ENCODE measurements around the gene HSP90AA1.
"Not testable (repeated sequence)": the region's sequence is repeated elsewhere in the genome, so short reads cannot be mapped to it uniquely, and the experiment has no call there.

HSP90AA1 gene

DNA sequence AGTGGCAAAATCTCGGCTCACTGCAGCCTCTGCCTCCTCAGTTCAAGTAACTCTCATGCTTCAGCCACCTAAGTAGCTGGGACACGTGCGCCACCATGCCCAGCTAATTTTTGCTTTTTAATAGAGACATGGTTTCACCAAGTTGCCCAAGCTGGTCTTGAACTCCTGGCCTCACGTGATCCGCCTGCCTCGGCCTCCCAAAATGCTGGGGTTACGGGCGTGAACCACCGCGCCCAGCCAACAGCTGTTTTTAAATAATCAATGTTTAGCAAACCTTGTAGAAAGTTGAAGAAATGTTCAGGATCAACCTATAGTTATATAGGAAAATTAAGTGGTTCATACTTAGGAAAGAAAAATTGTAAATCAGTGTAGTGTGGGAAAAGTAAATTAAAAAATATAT, 6.0 kb upstream of the HSP90AA1 start:
- no peak for DNase-seq

DNA sequence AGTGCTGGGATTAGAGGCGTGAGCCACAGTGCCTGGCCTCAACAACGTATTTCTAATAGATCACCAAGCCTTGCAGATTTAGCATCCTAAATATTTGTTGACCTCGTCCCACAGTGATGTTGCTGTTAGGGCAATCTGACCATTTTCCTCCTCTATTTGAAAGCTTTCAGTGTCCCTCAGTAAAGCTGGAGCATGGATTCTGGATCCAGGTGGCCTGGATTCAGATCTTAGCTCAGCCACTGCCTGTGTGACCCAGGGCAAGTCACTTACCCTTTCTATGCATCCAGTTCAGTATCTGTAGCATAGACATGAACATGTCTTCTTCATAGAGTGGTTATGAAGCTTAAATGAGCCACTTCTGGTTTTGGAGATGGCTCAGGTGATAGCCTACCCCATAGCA, 3.9 kb upstream of the HSP90AA1 start:
- no peak for DNase-seq

DNA sequence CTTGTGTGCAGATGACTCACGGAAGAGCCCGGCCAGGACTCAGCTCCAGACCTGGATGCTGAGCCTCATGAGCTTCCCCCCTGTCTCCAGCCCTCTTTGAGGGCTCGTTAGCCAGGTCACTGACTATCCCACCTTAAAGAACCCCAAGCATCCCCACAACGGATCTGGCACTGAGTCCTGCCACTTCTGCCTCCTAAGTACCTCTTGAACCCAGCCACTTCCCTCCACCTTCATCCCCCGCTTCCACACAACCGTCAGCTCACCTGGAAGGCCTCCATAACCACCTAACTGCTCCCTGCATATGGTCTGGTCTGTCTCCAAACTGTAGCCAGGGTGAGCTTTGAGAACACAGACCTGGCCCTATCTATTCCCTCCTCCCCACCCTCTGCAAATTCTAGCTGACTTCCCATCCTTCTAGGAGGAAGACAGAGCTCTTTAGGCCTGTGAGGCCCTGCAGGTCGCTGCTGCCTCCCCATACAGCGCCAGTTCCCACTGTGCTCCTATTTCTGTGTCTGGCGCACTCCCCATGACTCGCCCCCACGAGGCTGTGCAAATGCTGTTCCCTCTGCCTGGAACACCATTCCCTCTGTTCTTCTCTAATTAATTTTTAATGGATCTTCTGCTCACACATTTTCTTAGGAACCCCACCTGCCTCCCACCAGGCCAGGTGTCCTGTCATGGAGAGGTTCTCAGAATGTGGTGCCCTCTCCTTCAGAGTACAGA, 2.9 kb upstream of the HSP90AA1 start:
- DNase-seq: no peak

DNA sequence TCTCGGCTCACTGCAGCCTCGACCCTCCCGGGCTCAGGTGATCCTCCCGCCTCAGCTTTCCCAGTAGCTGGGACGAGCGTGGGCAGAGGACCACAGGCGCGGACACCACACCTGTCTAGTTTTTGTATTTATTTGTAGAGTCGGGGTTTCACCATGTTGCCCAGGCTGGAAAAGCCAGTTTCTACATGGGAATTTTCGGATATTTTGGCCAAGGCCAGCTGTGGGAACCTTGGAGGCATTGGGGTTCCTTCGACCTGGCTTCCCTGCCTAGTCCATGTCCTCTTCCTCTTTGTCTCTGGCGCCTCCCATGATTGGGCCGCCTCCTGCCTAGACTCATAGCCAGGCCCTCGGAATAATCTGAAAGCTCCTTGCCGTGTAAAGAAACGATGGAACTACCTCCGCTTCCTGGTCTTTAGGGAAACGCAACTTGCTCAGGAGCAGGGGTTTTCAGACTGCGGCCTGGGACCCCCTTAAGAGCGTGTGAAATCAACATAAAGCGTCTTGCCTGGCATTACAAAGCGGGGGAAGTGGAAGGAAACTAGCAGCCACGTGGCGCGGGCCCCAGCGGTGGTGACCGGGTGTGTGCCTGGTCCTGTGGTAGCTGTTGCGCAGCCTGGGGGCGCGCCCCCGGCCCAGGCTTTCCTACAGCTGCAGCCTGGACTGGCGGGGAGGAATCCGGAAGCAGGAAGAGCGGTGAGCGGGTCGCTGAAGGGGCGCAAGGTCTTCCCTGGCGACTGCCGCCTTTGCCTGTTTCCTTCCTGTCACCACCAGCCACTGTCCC, 1.4 kb upstream of the HSP90AA1 start:
- no peak for DNase-seq

DNA sequence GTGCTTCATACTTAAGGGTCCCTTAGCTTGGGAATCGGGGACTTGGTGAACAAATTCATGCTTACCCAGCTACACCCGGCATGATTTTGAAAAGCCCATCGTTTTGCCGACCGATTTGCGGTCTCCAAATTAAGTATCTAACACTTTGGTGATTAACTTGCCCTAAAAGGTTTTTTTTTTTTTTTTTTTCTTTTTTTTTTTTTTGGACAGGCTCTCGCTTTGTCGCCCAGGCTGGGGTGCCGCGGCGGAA, 843 bp upstream of the HSP90AA1 start:
- no peak for DNase-seq

DNA sequence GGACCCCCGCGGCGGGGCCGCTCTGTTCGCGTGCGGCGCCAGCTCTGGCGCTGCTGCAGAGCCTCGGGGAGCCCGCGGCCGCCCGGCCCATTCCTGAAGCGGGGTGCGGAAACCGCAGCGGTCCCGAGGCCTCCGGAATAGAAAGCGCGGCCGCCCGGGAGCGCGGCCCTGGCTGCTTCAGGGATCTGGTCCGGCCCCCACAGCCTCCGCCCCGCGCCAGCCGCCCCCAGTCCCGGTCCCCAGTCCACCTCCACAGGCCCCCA, 204 bp downstream of the HSP90AA1 start:
- no peak for DNase-seq

DNA sequence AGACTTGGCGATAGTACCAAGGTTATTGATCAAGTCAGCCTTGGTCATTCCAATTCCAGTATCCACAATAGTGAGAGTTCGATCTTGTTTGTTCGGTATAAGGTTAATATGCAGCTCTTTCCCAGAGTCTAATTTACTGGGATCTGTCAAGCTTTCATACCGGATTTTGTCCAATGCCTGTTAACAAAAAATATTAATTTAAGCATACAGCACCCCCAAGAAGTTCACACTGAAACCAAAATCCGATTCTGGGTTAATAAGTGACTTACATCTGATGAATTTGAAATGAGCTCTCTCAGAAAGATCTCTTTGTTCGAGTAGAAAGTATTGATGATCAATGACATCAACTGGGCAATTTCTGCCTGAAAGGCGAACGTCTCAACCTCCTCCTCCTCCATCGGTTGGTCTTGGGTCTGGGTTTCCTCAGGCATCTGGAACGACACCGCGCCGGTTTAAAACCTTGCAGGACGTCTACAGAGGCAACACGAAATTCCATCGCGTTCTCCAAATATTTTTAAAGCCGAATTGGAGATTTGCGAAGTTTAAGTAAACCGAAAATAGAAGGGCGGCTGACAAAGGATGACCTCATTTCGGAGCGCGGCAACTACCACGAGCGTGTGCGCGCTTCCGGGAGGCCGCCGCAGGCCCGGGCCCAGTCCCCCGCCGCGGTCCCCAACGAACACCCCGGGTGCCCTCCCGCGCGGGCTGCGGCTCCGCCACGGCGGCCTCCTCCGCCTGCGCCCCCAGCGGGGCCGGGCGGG, 716 bp downstream of the HSP90AA1 start:
- no peak for DNase-seq

DNA sequence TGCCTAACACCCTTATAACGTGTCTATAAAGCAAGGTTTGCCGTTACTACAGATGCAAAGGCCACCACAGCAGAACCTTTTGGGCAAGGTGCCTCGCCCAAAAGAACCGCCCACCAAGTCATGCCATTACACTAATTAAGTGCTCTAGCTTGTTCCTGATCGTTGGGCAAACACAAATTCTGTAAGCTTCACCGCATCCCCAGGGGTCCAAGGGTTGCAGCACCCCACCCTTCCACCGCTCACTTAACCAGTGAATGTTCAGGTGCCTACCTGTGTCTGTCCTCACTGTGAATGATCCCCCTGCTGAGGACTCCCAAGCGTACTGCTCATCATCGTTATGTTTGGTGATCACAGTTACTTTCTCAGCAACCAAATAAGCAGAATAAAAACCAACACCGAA, 1.4 kb downstream of the HSP90AA1 start:
- DNase-seq: no peak

DNA sequence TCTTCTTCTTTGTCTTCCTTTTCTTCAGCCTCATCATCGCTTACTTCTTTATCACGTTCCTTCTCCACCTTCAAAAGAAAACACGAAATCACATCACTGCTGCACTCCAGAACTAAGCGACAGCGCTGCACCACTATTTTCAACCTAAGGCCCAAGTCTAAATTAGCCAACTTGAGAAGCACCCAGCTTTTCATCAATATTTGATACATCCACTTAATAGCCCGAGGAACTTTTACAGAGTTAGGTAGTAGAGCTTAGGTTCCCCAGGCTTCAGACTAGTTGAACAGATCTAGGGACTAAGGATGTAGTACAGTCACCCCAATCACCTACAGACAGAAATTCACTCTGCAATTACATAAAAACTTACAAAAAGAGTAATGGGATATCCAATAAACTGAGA, 1.9 kb downstream of the HSP90AA1 start:
- no peak for DNase-seq

DNA sequence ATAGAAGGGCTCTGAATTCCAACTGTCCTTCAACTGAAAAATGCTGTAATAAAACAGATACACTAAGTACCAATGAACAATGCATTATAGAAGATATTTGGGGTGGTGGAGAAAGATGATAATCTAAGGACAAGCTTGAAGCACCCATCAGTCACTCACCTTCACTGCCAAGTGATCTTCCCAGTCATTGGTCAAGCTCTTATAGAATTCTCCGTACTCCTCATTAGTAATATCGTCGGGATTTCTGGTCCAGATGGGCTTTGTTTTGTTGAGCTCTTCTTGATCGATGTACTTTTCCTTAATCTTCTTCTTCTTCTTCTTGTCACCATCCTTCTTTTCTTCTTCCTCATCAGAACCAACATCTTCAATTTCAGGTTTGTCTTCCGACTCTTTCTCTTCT, 2.3 kb downstream of the HSP90AA1 start:
- DNase-seq: not testable (repeated sequence)

DNA sequence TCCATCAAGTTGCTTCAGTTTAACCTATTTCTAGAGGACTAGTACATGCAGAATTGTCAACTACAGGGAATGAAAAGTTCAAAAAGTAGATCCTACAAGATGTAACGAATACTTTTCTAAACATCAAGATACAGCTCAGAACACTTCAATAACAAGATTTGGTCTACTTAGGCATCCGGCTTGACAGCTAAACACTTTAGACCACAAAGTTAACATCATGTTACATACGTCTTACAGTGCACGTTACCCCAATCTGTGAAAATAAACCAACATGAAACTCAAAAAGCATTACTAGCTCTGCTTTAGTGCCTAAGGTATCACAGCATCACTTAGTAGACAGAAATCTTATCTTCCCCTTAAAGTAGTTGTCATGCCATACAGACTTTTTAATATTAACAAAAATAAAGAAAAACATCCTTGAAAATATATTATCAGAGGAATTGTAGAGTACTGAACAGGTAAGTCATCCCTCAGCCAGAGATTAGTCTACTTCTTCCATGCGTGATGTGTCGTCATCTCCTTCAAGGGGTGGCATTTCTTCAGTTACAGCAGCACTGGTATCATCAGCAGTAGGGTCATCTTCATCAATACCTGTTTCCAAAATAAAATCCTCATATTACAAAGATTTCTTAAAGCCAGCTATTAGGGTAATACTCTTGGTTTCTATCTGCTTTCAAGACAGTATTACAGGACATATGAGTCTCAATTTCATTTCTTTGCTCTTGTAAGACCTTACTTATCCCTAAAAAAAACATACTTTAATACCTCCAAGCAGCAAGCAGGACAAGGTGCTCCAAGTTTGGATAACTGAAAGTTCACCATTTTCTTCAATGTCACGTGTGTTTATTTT, 5.4 kb downstream of the HSP90AA1 start:
- DNase-seq: no peak

DNA sequence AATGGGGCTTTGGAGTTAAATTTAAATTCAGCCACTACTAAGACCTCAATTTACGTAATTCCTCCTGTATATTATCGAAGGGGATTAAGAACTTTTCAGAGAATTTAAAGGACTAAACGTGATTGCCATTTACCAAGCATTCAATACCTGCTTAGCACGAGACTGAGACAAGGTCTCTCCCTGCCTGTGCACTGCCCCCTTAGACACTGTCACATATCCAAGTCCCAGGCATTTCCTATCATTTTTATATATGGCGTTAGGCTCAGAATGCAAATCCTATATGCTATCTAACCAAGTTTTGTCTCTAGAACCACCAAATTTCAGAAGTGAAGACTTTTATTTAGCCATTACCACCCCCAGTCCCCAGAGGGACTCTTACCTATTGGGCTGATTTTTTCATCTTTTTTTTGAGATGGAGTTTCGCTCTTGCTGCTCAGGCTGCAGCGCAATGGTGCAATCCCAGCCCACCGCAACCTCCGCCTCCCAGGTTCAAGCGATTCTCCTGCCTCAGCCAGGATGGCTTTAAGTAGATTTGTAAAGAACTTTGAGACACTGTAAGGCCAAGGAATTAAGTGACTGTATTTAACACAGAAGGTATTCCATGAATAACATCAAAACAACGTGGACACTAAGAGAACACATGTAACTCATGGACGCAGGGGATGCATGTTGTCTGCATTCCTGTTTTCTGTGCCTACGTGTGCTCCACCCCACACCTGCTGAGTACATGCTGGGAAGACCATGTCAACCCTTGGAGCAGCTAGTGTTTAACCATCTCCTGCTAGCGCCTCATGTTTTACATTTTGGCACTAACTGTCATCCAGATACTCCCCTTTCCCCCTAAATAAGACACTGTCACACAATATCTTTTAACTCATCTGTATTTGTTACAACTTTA, 6.4 kb downstream of the HSP90AA1 start:
- DNase-seq: no peak

DNA sequence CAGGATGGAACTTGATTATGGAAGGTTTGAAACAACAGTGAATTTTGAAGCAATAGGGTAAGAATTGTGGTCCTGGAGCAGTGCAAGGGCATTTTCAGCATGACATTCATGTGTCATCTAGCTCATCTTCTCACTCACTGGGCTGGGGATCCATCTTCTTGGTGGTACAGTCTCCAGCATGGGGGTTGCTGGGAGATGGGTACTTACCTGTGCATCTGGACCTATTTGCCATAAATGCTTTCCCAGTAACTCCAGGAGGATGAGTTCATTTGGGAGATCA, 7.2 kb downstream of the HSP90AA1 start:
- no peak for DNase-seq

DNA sequence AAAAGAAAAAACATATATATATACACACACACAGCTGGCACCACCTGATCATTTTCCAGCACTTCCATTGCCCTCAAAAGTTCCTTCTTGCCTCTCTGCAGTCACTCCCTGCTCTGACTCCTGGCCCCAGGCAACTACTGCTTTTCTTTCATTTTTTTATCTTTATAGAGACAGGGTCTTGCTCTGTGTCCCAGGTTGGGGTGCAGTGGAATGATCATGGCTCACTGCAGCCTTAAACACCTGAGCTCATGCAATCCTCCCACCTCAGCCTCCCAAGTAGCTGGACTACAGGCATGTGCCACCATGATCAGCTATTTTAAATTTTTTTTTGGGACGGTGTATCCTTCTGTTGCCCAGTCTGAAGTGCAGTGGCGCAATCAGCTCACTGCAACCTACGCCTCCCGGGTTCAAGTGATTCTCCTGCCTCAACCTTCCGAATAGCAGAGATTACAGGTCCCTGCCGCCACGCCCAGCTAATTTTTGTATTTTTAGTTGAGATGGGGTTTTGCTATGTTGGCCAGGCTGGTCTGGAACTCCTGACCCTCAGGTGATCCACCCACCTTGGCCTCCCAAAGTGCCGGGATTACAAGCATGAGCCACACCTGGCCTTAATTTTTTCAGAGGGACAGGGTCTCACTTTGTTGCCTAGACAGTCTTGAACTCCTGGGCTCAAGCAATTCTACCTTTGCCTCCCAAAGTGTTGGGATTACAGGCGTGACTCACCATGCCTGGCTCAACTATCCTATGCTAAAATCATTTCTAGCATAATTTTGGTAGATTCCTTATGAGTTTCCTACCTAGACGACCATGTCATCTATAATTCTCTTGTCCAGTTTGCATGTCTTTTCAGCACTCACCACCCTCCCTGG, 7.8 kb downstream of the HSP90AA1 start:
- no peak for DNase-seq

DNA sequence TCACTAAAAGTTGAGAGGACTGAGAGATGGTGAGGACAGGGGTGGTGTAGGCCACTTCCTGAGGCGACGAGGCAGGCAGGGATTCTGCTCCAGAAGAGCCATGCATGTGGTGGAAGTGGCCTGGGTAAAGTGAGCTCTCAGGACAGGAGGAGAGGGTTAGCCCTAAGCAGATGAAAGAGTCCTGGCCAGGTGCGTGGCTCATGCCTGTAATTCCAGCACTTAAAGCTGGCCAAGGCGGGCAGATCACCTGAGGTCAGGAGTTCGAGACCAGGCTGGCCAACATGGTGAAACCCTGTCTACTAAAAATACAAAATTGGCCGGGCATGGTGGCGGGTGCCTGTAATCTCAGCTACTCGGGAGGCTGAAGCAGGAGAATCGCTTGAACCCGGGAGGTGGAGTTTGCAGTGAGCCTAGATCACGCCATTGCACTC, 8.5 kb downstream of the HSP90AA1 start:
- DNase-seq: not testable (repeated sequence)

DNA sequence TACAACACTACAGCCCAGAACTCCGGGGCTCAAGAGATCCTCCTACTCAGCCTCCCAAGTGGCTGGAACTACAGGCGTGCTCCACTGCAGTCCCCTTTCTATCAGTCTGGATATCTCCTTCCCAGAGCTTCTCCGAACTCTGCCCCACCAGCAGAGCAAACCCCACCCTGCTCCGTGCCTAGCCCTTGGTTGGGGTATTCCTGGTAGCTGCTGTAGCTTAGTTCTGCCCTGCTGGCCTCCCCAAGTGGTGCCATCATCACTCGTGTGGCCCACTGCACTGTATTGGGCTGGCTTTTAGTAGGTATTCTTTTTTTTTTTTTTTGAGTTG, 9.5 kb downstream of the HSP90AA1 start:
- DNase-seq: no peak

DNA sequence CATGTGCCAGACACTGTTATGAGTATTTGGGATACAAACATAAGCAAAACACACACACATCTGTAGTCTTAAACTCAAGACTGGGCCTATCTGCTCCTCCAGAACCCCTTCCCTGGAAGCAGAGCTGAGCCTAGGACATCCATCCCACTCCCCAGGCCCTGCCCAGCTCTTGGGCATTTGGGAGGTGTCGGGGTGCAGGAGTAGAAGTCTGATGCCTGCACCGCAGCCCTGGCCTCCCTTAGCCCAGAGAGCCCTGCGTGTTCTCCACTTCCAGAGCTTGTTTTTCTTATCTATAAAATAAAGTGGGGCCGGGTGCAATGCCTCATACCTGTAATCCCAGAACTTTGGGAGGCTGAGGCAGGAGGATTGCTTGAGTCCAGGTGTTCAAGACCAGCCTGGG, 11.7 kb downstream of the HSP90AA1 start:
- DNase-seq: no peak

DNA sequence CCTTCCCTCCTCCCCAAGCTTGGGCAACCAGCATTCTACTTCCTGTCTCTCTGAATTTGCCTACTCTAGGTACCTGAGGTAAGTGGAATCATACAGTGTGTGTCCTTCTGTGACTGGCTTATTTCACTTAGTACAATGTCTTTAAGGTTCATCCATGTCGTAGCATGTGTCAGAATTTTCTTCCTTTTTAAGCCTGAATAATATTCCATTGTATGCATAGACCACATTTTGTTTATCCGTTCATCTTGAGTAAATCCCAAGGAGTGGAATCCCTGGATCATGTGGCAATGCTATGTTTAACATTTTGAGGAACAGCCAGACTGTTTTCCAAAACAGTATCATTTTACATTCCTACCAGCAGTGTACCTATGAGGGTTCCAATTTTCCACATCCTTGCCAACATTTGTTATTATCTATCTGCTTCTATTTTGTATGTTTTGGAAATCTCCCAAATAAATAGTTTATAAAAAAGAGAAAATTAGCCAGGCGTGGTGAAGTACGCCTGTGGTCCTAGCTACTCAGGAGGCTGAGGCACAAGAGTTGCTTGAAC, 12.4 kb downstream of the HSP90AA1 start:
- no peak for DNase-seq

DNA sequence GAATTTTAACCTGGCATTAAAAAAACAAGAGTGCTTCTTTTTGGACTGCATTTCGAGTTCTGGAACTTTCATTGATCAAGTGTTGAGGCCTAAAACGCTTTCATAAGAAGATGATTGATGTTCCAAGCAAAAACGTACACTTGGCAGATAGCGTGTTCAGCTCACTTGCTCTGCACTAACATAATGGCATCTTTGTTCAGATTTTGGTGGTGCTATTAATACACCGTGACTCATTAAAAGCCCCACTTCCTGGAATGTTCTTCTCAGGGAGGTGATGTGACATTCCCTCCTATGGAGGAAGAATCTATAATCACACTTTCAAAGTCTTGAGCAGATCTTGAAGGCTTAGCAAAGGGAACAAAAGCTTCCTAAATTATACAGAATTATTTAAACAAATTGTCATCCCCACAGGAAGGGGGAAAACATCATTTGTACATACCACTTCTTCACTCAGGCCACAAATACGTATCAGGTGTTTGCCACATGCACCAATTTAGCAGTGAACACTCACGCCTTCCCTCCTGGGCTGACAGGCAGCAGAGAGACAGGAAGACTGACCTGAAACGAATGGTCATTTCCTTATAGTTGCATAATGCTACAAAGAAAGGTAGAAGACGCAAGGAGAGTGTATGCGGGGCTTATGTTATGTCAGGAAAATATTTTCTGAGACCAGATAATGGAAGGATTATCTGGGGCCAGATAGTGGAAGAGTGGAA, 15.4 kb downstream of the HSP90AA1 start:
- no peak for DNase-seq

DNA sequence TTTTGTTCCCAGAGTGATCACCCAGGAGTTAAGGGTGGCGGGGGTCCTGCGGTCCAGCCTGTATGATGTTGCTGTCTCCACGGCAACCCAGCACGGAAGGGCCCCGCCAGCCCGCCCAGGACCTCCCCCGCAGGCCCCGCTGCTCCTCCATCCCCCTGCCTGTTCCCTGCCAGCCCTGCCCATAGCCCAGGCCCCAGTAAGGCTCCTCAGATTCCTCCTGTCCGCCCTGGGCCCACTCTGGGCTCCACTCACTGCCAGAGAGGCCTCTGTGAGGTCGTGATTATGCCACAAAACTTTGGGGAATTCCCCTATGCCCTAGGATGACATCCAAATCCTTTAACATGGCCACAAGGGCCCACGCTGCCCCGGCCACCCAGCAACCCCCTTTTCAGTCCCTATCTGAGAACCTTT, 20.8 kb downstream of the HSP90AA1 start:
- DNase-seq: no peak

DNA sequence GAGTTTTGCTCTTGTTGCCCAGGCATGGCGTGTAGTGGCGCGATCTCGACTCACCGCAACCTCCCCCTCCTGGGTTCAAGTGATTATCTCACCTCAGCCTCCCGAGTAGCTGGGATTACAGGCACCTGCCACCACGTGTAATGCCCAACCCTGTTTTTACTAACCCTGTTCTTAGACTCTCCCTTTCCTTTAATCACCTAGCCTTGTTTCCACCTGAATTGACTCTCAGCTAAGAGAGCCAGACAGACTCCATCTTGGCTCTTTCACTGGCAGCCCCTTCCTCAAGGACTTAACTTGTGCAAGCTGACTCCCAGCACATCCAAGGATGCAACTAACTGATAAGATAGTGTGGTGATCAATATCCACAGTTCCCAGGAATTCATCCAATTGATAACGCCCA, 22.3 kb downstream of the HSP90AA1 start:
- not testable (repeated sequence) for DNase-seq
